ENCODE data around the gene ZFP36L1. TPM values are rescaled to one million over a fixed set of nuclear protein-coding genes. Genes with fewer than 3 reads are reported as not detected.

Gene ZFP36L1
- total and polyA plus RNA-seq, 10 of the 15 experiments (the other 5 are each of a cell fraction or from before 2014, with no cell fraction given) = 22.0 to 184 (median 66.1) TPM

DNA sequence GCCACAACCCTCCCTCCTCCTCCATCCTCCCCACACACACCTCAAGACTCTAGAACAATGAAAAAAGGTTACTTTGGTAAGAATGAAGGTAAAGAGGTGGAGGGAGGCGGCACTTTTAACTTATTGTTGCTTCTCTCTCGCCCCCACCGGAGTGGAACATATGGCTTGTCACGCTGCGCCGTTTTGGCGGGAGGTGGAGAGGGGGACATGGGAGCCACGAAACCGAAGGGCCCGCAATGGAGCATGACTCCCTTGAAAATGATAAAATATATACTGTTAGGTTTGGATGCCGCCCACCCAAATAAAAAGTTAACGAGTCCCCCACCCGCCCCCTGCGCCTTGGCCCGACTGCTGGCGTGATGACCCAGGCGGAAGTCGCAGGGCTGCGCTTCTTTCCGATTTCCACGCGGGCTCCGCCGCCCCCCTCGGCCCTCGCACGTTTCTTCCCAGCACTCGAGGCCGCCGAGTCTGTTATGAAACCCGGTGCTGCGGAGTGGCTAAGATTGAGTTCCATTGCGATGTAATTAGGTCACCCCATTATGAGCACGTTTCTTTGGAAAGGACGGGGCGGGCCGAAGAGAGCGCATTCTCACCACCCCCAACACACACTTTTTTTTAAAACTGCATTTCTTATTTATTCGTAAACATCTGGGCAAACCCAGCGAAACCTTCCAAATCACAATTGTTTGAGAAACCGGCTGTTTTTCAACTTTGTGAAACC is 1.4 kb upstream of the ZFP36L1 start:
- CTCF ChIA-PET = interaction anchor here (1.4 to 3.2 kb wide), 3 partner anchors 18 to 27 kb away, joined by 3 to 26 read pairs (median 7); no protein-coding TSS in a partner anchor
- RAD21 ChIA-PET (ENCODE audit: unreplicated experiment) = interaction anchor here (1.3 to 3.8 kb wide), 3 partner anchors 20 to 543 kb away, joined by 6 to 76 read pairs (median 7); no protein-coding TSS in a partner anchor
- H3K27ac ChIP-seq (ENCODE audit: control insufficient read depth, insufficient read depth) = peak overlapping the region; percentile 100
- H2AFZ ChIP-seq (ENCODE audit: control insufficient read depth, low read depth, low read length) = no peak overlapping the region
- peaks cover 65% of the 10 kb centered on the region for H3K79me2 ChIP-seq (ENCODE audit: control insufficient read depth, insufficient read depth, low read length)
- H4K20me1 ChIP-seq (ENCODE audit: control insufficient read depth, insufficient read depth) = peaks cover 18% of the 10 kb centered on the region
- ATAC-seq (peak; percentile 6), DNase-seq (ENCODE audit: low read depth, low spot score) (no peak), FAIRE-seq (no peak)
- H3K4me3 ChIP-seq = peak overlapping the region; percentile 97
- peak overlapping the region; percentile 99 for H3K9ac ChIP-seq (ENCODE audit: control insufficient read depth, insufficient read depth, low read length)
- intact Hi-C loops (cut with micrococcal nuclease; ENCODE audit: unreplicated experiment) (no loop called here), in situ Hi-C loops (cut with MboI) (loop anchor here (5.0 to 10.0 kb wide), 3 partner anchors 392 to 547 kb away; no protein-coding TSS in a partner anchor)
- H3K9me3 ChIP-seq (replicated peaks; ENCODE audit: control insufficient read depth, insufficient read depth, low read length) = no peaks in the 10 kb centered on the region; the same call in 1 of the 3 replicates
- H3K4me1 ChIP-seq (ENCODE audit: control insufficient read depth, insufficient read depth, low read length) = peaks cover 18% of the 10 kb centered on the region
- SMC1A ChIA-PET (ENCODE audit: uncharacterized antibody, unreplicated experiment) = interaction anchor here (1.0 to 4.9 kb wide), 7 partner anchors 8 to 850 kb away, joined by 3 to 78 read pairs (median 3); no protein-coding TSS in a partner anchor
- H3K27me3 ChIP-seq (replicated peaks in 1 of 2; ENCODE audit: control insufficient read depth in 2 of 2, insufficient read depth in 2 of 2, low read length in 1 of 2) = no peaks in the 10 kb centered on the region
- peak overlapping the region; percentile 97 for H3K4me2 ChIP-seq (ENCODE audit: control insufficient read depth, insufficient read depth)
- POLR2A ChIA-PET = interaction anchor here (0.9 to 3.8 kb wide), 5 partner anchors 8 to 31 kb away, joined by 3 to 17 read pairs (median 7); no protein-coding TSS in a partner anchor
- no TSS peak for BruUV-seq (replicated peaks)
- H3K36me3 ChIP-seq (ENCODE audit: control insufficient read depth in 2 of 2, insufficient read depth in 2 of 2, low read length in 1 of 2) = peaks cover 7 to 12% of the 10 kb centered on the region in 2 experiments; a peak in 3 of 4 replicates
- 1% methylated on average over 41 of the region's 41 CpGs for WGBS (ENCODE audit: insufficient coverage, insufficient replicate concordance, low lambda C conversion rate, missing lambda C conversion rate)
- TF ChIP-seq NFYA (IDR thresholded peaks at IDR 0.05; ENCODE audit: borderline replicate concordance, low read depth, low read length) (no peak), ASH2L (IDR thresholded peaks at IDR 0.05; ENCODE audit: borderline replicate concordance, low read depth) (no peak), IKZF1 (conservative IDR thresholded peaks at IDR 0.05) (peak; percentile 63), SIN3A (IDR thresholded peaks at IDR 0.05; ENCODE audit: low read depth, low read length) (no peak), ESRRA (IDR thresholded peaks at IDR 0.05; ENCODE audit: low read length) (no peak), CHD2 (IDR thresholded peaks at IDR 0.05; ENCODE audit: borderline replicate concordance, low read depth, low read length) (no peak), CREM (IDR thresholded peaks at IDR 0.05; ENCODE audit: low read depth) (no peak; the same call in 1 of the 2 replicates), EZH2 (IDR thresholded peaks at IDR 0.05; ENCODE audit: borderline replicate concordance, control insufficient read depth, low read depth, low read length) (no peak), JUNB (IDR thresholded peaks at IDR 0.05) (no peak), CHD1 (IDR thresholded peaks at IDR 0.05; ENCODE audit: low read depth, low read length) (no peak), RFX5 (IDR thresholded peaks at IDR 0.05; ENCODE audit: low read depth, low read length) (no peak), HDAC2 (IDR thresholded peaks at IDR 0.05) (no peak), FOS (IDR thresholded peaks at IDR 0.05; ENCODE audit: borderline replicate concordance, extremely low read depth, insufficient read length) (no peak), IRF4 (IDR thresholded peaks at IDR 0.05; ENCODE audit: low read depth, low read length) (no peak), TCF12 (IDR thresholded peaks at IDR 0.05; ENCODE audit: low read depth, low read length) (no peak), FOXK2 (IDR thresholded peaks at IDR 0.05) (no peak), MEF2A (IDR thresholded peaks at IDR 0.05; ENCODE audit: insufficient read depth, low read depth, low read length) (no peak), HDAC6 (IDR thresholded peaks at IDR 0.05; ENCODE audit: unreplicated experiment) (peak; percentile 60)
- TF ChIP-seq, protein P1, sequence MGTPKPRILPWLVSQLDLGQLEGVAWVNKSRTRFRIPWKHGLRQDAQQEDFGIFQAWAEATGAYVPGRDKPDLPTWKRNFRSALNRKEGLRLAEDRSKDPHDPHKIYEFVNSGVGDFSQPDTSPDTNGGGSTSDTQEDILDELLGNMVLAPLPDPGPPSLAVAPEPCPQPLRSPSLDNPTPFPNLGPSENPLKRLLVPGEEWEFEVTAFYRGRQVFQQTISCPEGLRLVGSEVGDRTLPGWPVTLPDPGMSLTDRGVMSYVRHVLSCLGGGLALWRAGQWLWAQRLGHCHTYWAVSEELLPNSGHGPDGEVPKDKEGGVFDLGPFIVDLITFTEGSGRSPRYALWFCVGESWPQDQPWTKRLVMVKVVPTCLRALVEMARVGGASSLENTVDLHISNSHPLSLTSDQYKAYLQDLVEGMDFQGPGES (IDR thresholded peaks at IDR 0.05) = no peak
- TF ChIP-seq, protein P2, sequence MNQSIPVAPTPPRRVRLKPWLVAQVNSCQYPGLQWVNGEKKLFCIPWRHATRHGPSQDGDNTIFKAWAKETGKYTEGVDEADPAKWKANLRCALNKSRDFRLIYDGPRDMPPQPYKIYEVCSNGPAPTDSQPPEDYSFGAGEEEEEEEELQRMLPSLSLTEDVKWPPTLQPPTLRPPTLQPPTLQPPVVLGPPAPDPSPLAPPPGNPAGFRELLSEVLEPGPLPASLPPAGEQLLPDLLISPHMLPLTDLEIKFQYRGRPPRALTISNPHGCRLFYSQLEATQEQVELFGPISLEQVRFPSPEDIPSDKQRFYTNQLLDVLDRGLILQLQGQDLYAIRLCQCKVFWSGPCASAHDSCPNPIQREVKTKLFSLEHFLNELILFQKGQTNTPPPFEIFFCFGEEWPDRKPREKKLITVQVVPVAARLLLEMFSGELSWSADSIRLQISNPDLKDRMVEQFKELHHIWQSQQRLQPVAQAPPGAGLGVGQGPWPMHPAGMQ (IDR thresholded peaks at IDR 0.05; ENCODE audit: borderline replicate concordance) = no peak
- TF ChIP-seq, protein P3, sequence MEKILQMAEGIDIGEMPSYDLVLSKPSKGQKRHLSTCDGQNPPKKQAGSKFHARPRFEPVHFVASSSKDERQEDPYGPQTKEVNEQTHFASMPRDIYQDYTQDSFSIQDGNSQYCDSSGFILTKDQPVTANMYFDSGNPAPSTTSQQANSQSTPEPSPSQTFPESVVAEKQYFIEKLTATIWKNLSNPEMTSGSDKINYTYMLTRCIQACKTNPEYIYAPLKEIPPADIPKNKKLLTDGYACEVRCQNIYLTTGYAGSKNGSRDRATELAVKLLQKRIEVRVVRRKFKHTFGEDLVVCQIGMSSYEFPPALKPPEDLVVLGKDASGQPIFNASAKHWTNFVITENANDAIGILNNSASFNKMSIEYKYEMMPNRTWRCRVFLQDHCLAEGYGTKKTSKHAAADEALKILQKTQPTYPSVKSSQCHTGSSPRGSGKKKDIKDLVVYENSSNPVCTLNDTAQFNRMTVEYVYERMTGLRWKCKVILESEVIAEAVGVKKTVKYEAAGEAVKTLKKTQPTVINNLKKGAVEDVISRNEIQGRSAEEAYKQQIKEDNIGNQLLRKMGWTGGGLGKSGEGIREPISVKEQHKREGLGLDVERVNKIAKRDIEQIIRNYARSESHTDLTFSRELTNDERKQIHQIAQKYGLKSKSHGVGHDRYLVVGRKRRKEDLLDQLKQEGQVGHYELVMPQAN (conservative IDR thresholded peaks at IDR 0.05) = no peak

Measured in GM12878 (cell line).